ENCODE data around the gene MMP25.

- peak; percentile 53 for TF ChIP-seq EZH2 (IDR thresholded peaks at IDR 0.05; ENCODE audit: insufficient read depth, poor library complexity, severe bottlenecking)
- no peak for TF ChIP-seq EZH2phosphoT487 (IDR thresholded peaks at IDR 0.05; ENCODE audit: insufficient read depth, low read depth)
These were observed 34.1 kb upstream of the MMP25 start for GRCh38 chr16:3012246-3012645.

All from GM23248 (cell line).